Activated T-cell treated with anti-CD3 and anti-CD28 coated beads, Interleukin-2, amount 50 U/mL, for 24 hours (primary cell): ENCODE data around the gene GEMIN8.

ENCODE experiments used
- DNase-seq: peaks from one replicate; pipeline ENCODE4 v3.0.0-alpha.2; 2020
- H3K27ac Mint-ChIP-seq: 2 replicates; pipeline ENCODE4 v1.8.0; 2020; ENCODE audit warnings: mild to moderate bottlenecking, mixed read lengths
- H3K27me3 Mint-ChIP-seq: 2 replicates; pipeline ENCODE4 v1.8.0; 2020; ENCODE audit warnings: mixed read lengths
- H3K36me3 Mint-ChIP-seq: 2 replicates; pipeline ENCODE4 v1.8.0; 2020; ENCODE audit warnings: low read depth, mixed read lengths
- H3K4me1 Mint-ChIP-seq: 2 replicates; pipeline ENCODE4 v1.8.0; 2020; ENCODE audit warnings: low read depth, mixed read lengths
- H3K4me3 Mint-ChIP-seq: 2 replicates; pipeline ENCODE4 v1.8.0; 2020; ENCODE audit warnings: mild to moderate bottlenecking, moderate library complexity, mixed read lengths
- H3K9me3 Mint-ChIP-seq: 2 replicates; pipeline ENCODE4 v1.8.0; 2020; ENCODE audit warnings: mixed read lengths

GEMIN8 gene

DNA sequence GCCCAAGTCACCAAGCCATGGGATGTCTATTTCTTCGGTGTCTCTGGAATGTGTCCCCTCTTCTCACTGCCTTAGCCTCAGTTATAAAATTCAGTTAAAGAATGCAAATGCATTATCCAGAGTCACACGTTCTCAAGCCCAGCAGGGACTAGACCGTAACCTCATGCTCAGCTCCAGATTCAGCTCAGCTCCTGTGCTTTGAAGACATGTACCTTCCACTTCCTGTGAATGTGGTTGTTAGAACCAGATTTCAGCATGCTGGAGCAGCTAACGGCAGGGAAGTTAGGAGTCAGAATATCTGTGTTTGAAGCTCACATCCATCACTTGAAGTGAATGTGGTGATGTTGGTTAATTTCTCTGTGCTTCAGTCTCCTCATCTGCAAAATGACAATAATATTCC lies 26.7 kb downstream of the GEMIN8 start:
- Mint-ChIP-seq H3K4me3 (no peak overlapping the region), H3K4me1 (peaks cover 15% of the 10 kb centered on the region), H3K27ac (no peak overlapping the region), H3K9me3 (peaks cover 2% of the 10 kb centered on the region), H3K36me3 (peaks cover 49% of the 10 kb centered on the region), H3K27me3 (peaks cover 21% of the 10 kb centered on the region)
- DNase-seq: no peak

DNA sequence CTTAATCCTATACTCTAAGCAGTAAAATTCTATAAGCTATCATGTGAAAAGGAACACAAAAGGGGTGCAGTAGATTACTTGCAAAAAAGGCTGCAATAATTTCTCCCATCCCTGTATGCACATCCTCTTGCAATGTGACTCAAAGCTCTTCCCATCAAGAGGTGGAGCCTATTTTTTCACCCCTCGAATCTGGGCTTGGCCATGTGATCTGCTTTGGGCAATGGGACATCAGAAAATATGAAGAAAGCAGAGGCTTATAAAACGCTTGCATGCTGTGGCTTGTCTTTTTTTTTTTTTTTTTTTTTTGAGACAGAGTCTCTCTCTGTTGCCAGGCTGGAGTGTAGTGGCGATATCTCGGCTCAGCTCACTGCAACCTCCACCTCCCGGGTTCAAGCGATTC lies 33.0 kb downstream of the GEMIN8 start:
- Mint-ChIP-seq H3K27me3 (peaks cover 45% of the 10 kb centered on the region), H3K36me3 (peaks cover 5% of the 10 kb centered on the region), H3K9me3 (no peaks in the 10 kb centered on the region), H3K27ac (no peak overlapping the region), H3K4me1 (no peaks in the 10 kb centered on the region), H3K4me3 (no peak overlapping the region)
- DNase-seq: no peak

GRCh38 chrX:13994536-13995080 lies 35.1 kb downstream of the GEMIN8 start:
- H3K27me3 Mint-ChIP-seq: peaks cover 51% of the 10 kb centered on the region
- no peaks in the 10 kb centered on the region for H3K4me1 Mint-ChIP-seq
- H3K4me3 Mint-ChIP-seq: no peak overlapping the region
- peaks cover 2% of the 10 kb centered on the region for H3K36me3 Mint-ChIP-seq
- no peak for DNase-seq
- H3K9me3 Mint-ChIP-seq: no peaks in the 10 kb centered on the region
- H3K27ac Mint-ChIP-seq: no peak overlapping the region

DNA sequence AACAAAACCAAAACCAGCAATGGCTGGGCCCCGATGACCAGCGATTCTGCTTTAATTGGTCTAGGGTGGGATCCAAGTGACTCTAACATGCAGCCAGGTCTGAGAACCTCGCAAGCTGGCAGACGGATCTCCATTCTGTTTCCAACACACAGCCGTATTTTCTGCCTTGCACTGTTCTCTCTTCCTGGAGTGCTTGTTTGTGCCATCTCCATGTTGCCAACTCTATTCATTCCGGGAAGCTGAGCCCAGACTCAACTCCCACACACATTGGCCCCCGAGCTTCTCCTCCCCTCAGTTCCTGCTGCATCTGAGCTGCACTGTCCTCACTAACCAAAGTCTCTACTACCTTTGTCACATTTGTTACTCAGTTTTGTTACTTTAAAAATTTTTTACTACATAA lies 35.6 kb downstream of the GEMIN8 start:
- H3K27ac Mint-ChIP-seq: no peak overlapping the region
- H3K4me1 Mint-ChIP-seq: no peaks in the 10 kb centered on the region
- H3K36me3 Mint-ChIP-seq: peaks cover 2% of the 10 kb centered on the region
- H3K9me3 Mint-ChIP-seq: no peaks in the 10 kb centered on the region
- H3K27me3 Mint-ChIP-seq: peaks cover 52% of the 10 kb centered on the region
- H3K4me3 Mint-ChIP-seq: no peak overlapping the region
- no peak for DNase-seq

- peaks cover 3% of the 10 kb centered on the region for H3K9me3 Mint-ChIP-seq
- H3K27ac Mint-ChIP-seq: no peak overlapping the region
Observed at GRCh38 chrX:13990126-13990800, 39.4 kb downstream of the GEMIN8 start.

GRCh38 chrX:13985697-13986435 lies 43.8 kb downstream of the GEMIN8 start:
- Mint-ChIP-seq H3K36me3 (no peaks in the 10 kb centered on the region), H3K4me1 (peaks cover 7% of the 10 kb centered on the region), H3K27ac (no peak overlapping the region), H3K27me3 (peaks cover 70% of the 10 kb centered on the region), H3K4me3 (no peak overlapping the region), H3K9me3 (peaks cover 7% of the 10 kb centered on the region)
- DNase-seq: no peak

More at GRCh38 chrX:13990126-13990800, 39.4 kb downstream of the GEMIN8 start:
- Mint-ChIP-seq H3K36me3 (no peaks in the 10 kb centered on the region), H3K27me3 (peaks cover 76% of the 10 kb centered on the region), H3K4me3 (no peak overlapping the region), H3K4me1 (peaks cover 7% of the 10 kb centered on the region)
- no peak for DNase-seq

GRCh38 chrX:13983734-13984133 lies 46.0 kb downstream of the GEMIN8 start:
- no peak overlapping the region for H3K4me3 Mint-ChIP-seq
- H3K9me3 Mint-ChIP-seq: peaks cover 7% of the 10 kb centered on the region
- H3K36me3 Mint-ChIP-seq: no peaks in the 10 kb centered on the region
- peaks cover 7% of the 10 kb centered on the region for H3K4me1 Mint-ChIP-seq
- DNase-seq: no peak
- no peak overlapping the region for H3K27ac Mint-ChIP-seq
- H3K27me3 Mint-ChIP-seq: peaks cover 70% of the 10 kb centered on the region

DNA sequence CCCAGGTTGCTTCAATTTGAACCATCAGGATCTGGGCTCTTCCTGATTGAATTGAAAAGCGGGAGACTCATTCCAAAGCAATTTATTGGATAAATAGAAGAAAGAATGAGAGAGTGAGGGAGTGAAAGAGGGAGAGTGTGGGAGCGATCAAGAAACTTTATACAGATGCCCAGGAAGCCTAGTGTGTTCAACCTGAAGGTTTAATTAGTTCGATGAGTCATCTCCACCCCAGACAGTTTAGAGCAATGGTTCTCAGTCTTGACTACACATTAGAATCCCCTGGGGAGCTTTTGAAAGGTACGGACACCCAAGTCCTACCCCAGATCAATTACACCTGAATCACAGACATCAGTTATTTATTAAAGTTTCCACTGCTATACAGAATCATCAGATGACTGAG lies 61.5 kb downstream of the GEMIN8 start:
- Mint-ChIP-seq H3K27me3 (peaks cover 37% of the 10 kb centered on the region), H3K4me3 (no peak overlapping the region), H3K36me3 (no peaks in the 10 kb centered on the region), H3K9me3 (no peaks in the 10 kb centered on the region), H3K4me1 (no peaks in the 10 kb centered on the region), H3K27ac (no peak overlapping the region)
- DNase-seq: no peak

GRCh38 chrX:13967636-13968035 lies 62.1 kb downstream of the GEMIN8 start:
- Mint-ChIP-seq H3K36me3 (no peaks in the 10 kb centered on the region), H3K27me3 (peaks cover 36% of the 10 kb centered on the region), H3K4me1 (no peaks in the 10 kb centered on the region), H3K4me3 (no peak overlapping the region), H3K9me3 (no peaks in the 10 kb centered on the region), H3K27ac (no peak overlapping the region)
- DNase-seq: no peak

DNA sequence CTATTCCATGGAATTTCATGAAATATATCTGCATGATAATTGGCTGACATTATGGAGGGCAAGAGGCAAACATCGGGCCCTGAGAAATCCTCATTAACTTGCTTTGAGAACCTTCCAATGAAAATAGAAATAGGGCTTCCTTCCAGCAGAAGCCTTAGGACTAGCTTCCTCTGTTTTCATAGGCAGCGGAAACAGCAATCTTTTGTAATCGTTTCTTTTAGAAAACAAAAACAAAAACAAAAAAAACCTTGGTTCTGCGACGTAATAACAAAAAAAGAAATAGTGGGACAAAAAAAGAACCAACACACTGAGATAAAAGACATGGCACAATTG lies 62.9 kb downstream of the GEMIN8 start:
- Mint-ChIP-seq H3K36me3 (no peaks in the 10 kb centered on the region), H3K4me3 (no peak overlapping the region), H3K27me3 (peaks cover 30% of the 10 kb centered on the region), H3K27ac (no peak overlapping the region), H3K9me3 (no peaks in the 10 kb centered on the region), H3K4me1 (no peaks in the 10 kb centered on the region)
- no peak for DNase-seq

DNA sequence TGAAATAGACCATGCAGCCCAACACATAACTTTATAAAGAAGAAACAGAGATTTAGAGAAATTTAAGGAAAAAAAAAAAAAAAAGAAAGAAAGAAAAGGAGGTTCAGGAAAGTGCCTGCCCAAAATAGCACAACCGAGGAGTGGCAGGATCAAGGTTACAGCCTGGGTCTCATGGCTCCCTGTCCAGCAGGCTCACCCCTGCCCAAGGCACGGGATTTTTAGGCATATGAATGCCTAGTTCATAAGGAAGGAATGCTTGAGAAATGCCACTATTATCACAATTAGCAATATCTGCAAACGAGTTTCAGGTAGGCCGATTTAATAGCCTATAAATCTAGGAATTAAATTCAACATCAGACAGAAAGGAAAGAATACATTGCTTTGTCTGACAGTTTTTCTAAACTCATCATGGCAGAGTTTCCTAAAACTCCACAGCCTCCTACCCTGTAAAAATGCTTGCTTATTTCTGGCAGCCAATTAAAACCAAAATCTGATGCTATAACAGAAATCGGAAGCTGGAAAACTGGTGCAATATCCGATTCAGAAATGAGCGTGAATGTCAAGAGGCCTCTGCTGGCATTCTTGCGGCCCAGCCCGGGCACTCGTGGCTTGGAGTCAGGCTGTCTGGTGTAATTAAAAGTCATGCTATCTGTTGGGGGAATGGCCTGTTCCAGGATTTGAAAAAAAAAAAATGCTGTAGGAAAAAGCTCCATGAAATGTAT lies 63.5 kb downstream of the GEMIN8 start:
- DNase-seq: no peak
- no peaks in the 10 kb centered on the region for H3K4me1 Mint-ChIP-seq
- peaks cover 31% of the 10 kb centered on the region for H3K27me3 Mint-ChIP-seq
- no peak overlapping the region for H3K27ac Mint-ChIP-seq
- H3K36me3 Mint-ChIP-seq: no peaks in the 10 kb centered on the region
- no peak overlapping the region for H3K4me3 Mint-ChIP-seq
- H3K9me3 Mint-ChIP-seq: no peaks in the 10 kb centered on the region

GRCh38 chrX:13965531-13965930 lies 64.2 kb downstream of the GEMIN8 start:
- H3K4me1 Mint-ChIP-seq: no peaks in the 10 kb centered on the region
- H3K27me3 Mint-ChIP-seq: peaks cover 36% of the 10 kb centered on the region
- no peak overlapping the region for H3K27ac Mint-ChIP-seq
- DNase-seq: no peak
- no peaks in the 10 kb centered on the region for H3K9me3 Mint-ChIP-seq
- H3K36me3 Mint-ChIP-seq: no peaks in the 10 kb centered on the region
- no peak overlapping the region for H3K4me3 Mint-ChIP-seq

GRCh38 chrX:13956998-13957397 lies 72.7 kb downstream of the GEMIN8 start:
- Mint-ChIP-seq H3K27me3 (peaks cover 79% of the 10 kb centered on the region), H3K9me3 (no peaks in the 10 kb centered on the region), H3K4me1 (peaks cover 2% of the 10 kb centered on the region), H3K27ac (no peak overlapping the region), H3K36me3 (no peaks in the 10 kb centered on the region), H3K4me3 (no peak overlapping the region)
- no peak for DNase-seq
